PC-3 (cell line): ENCODE results near the gene ARHGEF6. TPM values are rescaled to one million over a fixed set of nuclear protein-coding genes. Genes with fewer than 3 reads are reported as not detected.

Source experiments
- ATAC-seq: fragments of 200-7000 bp; cut with Tn5 transposase; 2 replicates; pipeline ENCODE4 v1.9.1; 2020; ENCODE audit warnings: mild to moderate bottlenecking, moderate library complexity
- BruUV-seq: library from RNA; stranded (reverse); fragments of 400-500 nt; replicated peaks from 2 replicates; lab custom pipeline; 2021; lab: Mats Ljungman, UMichigan
- CTCF ChIA-PET: fragments of 300-600 bp; sonication (Branson Sonifier 250); formaldehyde crosslinking; loops from one replicate; lab custom pipeline; 2022; ENCODE audit warnings: antibody characterized with exemption; lab: Charles Lee
- POLR2A ChIA-PET: fragments of 300-600 bp; sonication (Branson Sonifier 250); formaldehyde crosslinking; loops from one replicate; lab custom pipeline; 2022; ENCODE audit warnings: antibody characterized with exemption; ENCODE audit not compliant: unreplicated experiment; lab: Charles Lee
- DNase-seq: peaks from one replicate; pipeline ENCODE4 v3.0.0-alpha.2; 2015
- H2AFZ ChIP-seq: fragments of 300-600 bp; sonication (generic); 2 replicates; pipeline ENCODE4 v1.6.0; 2016; ENCODE audit warnings: antibody characterized with exemption, low read length
- H3F3A ChIP-seq: fragments of 300-600 bp; sonication (generic); one replicate; pipeline ENCODE4 v1.6.0; 2017; ENCODE audit warnings: antibody characterized with exemption, low read length, control low read depth, mild to moderate bottlenecking; ENCODE audit not compliant: unreplicated experiment
- H3K27ac ChIP-seq: fragments of 300-600 bp; sonication (generic); 2 replicates; pipeline ENCODE4 v1.5.1; 2016; ENCODE audit warnings: mild to moderate bottlenecking, low read length
- H3K27me3 ChIP-seq: fragments of 300-600 bp; sonication (generic); 2 replicates; pipeline ENCODE4 v1.6.1; 2016; ENCODE audit warnings: low read length, mixed read lengths
- H3K36me3 ChIP-seq: fragments of 300-600 bp; sonication (generic); 2 replicates; pipeline ENCODE4 v1.6.1; 2016; ENCODE audit warnings: low read depth, mixed run types, low read length, mixed read lengths
- H3K4me1 ChIP-seq: fragments of 300-600 bp; sonication (generic); 2 replicates; pipeline ENCODE4 v1.5.1; 2016; ENCODE audit warnings: low read length; ENCODE audit not compliant: insufficient read depth
- H3K4me2 ChIP-seq: fragments of 300-600 bp; sonication (generic); 2 replicates; pipeline ENCODE4 v1.6.0; 2016; ENCODE audit warnings: low read length
- H3K4me3 ChIP-seq: fragments of 300-600 bp; sonication (generic); 2 replicates; pipeline ENCODE4 v1.5.1; 2016; ENCODE audit warnings: mild to moderate bottlenecking, low read length, mixed read lengths
- H3K79me2 ChIP-seq: fragments of 300-600 bp; sonication (generic); 2 replicates; pipeline ENCODE4 v1.6.1; 2017; ENCODE audit warnings: low read length, mixed read lengths
- H3K9ac ChIP-seq: fragments of 300-600 bp; sonication (generic); 2 replicates; pipeline ENCODE4 v1.6.0; 2016; ENCODE audit warnings: mild to moderate bottlenecking, low read length
- H3K9me2 ChIP-seq: fragments of 300-600 bp; sonication (generic); replicated peaks from 2 replicates; pipeline ENCODE4 v1.6.1; 2016; ENCODE audit warnings: mixed run types, low read length, mixed read lengths
- H3K9me3 ChIP-seq: fragments of 300-600 bp; sonication (generic); 2 replicates; pipeline ENCODE4 v1.6.1; 2016; ENCODE audit warnings: low read length, mixed read lengths
- H4K20me1 ChIP-seq: fragments of 300-600 bp; sonication (generic); 2 replicates; pipeline ENCODE4 v1.6.1; 2016; ENCODE audit warnings: low read length, mixed read lengths
- EZH2 ChIP-seq: fragments of 300-600 bp; sonication (generic); IDR thresholded peaks from one replicate; pipeline ENCODE4 v1.6.1; 2017; ENCODE audit warnings: antibody characterized with exemption, mild to moderate bottlenecking, low read length; ENCODE audit not compliant: unreplicated experiment
- EZH2phosphoT487 ChIP-seq: fragments of 300-600 bp; sonication (generic); IDR thresholded peaks from 2 replicates; pipeline ENCODE4 v1.6.1; 2018; ENCODE audit warnings: mild to moderate bottlenecking, antibody characterized with exemption, low read length, borderline replicate concordance
- intact Hi-C: fragments of 100-400 bp; cut with micrococcal nuclease; formaldehyde crosslinking; loops from 2 replicates; pipeline ENCODE4 v1.9.0; 2023
- total RNA-seq: library from RNA; depleted of rRNA; stranded (reverse); fragments of >200 nt; gene quantifications from 2 replicates; pipeline ENCODE4 v1.2.3, GENCODE V29; 2014
- TF ChIP-seq, protein P1 (sequence below): fragments of 300-600 bp; sonication (generic); conservative IDR thresholded peaks from 2 replicates; pipeline ENCODE4 v1.5.1; 2017; ENCODE audit warnings: antibody characterized with exemption, low read depth, mild to moderate bottlenecking, low read length

The ARHGEF6 gene
- total RNA-seq, 1 experiment from 2014 or later: 3.3 TPM

DNA sequence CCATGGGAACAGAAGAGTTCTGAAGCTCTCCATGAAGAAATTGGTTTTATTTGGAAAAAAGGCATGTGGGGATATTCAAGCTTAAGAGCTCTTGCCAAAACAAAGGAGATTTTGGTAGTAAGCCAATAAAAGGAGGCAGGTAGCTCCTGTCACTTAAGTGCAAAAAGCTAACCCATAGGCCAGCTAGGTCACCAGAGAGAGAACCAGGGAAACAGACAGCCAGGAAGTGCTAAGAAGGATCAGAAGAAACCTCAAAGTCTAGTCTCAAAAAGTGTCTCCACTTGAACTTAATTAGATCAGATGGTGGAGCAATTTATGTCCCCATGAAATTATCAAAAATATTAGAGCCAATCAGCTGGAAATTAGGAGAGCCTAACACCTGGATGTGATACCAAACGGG, 83.6 kb downstream of the ARHGEF6 start:
- Histone ChIP-seq H3K9ac (no peak overlapping the region), H3K4me2 (no peak overlapping the region), H3K4me3 (no peak overlapping the region), H3K27me3 (no peaks in the 10 kb centered on the region), H3F3A (no peaks in the 10 kb centered on the region), H3K9me2 (no peaks in the 10 kb centered on the region), H3K79me2 (no peaks in the 10 kb centered on the region), H4K20me1 (no peaks in the 10 kb centered on the region), H2AFZ (no peak overlapping the region), H3K4me1 (peaks cover 7% of the 10 kb centered on the region), H3K9me3 (no peaks in the 10 kb centered on the region), H3K27ac (no peak overlapping the region), H3K36me3 (no peaks in the 10 kb centered on the region)
- ATAC-seq (no peak), DNase-seq (no peak)
- POLR2A ChIA-PET: no interaction called here
- BruUV-seq: no TSS peak
- TF ChIP-seq EZH2phosphoT487: no peak
- TF ChIP-seq, protein P1, sequence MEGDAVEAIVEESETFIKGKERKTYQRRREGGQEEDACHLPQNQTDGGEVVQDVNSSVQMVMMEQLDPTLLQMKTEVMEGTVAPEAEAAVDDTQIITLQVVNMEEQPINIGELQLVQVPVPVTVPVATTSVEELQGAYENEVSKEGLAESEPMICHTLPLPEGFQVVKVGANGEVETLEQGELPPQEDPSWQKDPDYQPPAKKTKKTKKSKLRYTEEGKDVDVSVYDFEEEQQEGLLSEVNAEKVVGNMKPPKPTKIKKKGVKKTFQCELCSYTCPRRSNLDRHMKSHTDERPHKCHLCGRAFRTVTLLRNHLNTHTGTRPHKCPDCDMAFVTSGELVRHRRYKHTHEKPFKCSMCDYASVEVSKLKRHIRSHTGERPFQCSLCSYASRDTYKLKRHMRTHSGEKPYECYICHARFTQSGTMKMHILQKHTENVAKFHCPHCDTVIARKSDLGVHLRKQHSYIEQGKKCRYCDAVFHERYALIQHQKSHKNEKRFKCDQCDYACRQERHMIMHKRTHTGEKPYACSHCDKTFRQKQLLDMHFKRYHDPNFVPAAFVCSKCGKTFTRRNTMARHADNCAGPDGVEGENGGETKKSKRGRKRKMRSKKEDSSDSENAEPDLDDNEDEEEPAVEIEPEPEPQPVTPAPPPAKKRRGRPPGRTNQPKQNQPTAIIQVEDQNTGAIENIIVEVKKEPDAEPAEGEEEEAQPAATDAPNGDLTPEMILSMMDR: no peak
- TF ChIP-seq EZH2: no peak
- CTCF ChIA-PET: interaction anchor here (0.6 to 0.7 kb wide), 2 partner anchors 122 to 205 kb away, joined by 3 to 4 read pairs; no protein-coding TSS in a partner anchor
- intact Hi-C loops: loop anchor here (10.0 kb wide), 1 partner anchor 432 kb away; no protein-coding TSS in a partner anchor

DNA sequence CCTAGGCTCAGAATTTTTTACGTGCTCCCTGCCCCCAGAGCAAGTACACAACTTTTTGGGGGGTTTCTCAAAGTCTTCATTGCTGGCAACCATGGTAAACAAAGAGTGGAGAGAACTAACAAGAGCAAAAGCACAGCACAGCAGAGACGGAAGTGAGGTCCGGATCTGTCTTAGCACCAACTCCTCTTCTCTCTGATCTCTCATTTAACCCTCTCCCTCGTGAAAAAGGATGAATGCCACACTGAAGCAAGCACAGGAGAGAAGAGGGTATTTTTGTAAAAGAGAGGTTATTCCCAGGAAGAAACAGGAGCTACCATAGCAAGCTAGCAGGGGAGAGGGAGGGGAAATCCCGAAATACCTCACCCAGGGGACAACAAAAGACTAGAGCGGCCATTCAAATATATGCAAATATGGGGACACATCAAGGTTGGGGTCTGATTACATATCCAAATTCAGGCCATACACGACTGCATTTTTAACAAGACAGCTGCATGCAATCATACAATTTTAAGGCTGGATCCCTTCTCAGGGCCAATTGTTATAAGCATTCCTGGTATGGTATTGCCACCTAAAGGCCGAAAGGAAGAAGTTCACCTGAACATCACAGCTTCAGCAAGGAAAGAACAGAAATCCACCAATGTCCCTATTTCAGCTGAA, 86.2 kb downstream of the ARHGEF6 start:
- no peaks in the 10 kb centered on the region for H3K9me3 ChIP-seq
- no peaks in the 10 kb centered on the region for H4K20me1 ChIP-seq
- no peaks in the 10 kb centered on the region for H3K9me2 ChIP-seq
- H3K27ac ChIP-seq: no peak overlapping the region
- BruUV-seq: no TSS peak
- no peaks in the 10 kb centered on the region for H3K36me3 ChIP-seq
- TF ChIP-seq, protein P1: peak; percentile 85
- no peak for TF ChIP-seq EZH2
- DNase-seq (peak; percentile 64), ATAC-seq (0 out of 2 replicates have a peak, but pooled peaks have one; percentile 30)
- H2AFZ ChIP-seq: no peak overlapping the region
- POLR2A ChIA-PET: no interaction called here
- no peaks in the 10 kb centered on the region for H3K79me2 ChIP-seq
- no peaks in the 10 kb centered on the region for H3K27me3 ChIP-seq
- H3F3A ChIP-seq: no peaks in the 10 kb centered on the region
- intact Hi-C loops: loop anchor here (1.0 to 10.0 kb wide), 7 partner anchors 86 to 667 kb away; partner anchors contain the start of gene HTATSF1
- no peak overlapping the region for H3K4me2 ChIP-seq
- no peak overlapping the region for H3K4me3 ChIP-seq
- no peak overlapping the region for H3K9ac ChIP-seq
- CTCF ChIA-PET: interaction anchor here (0.5 to 1.3 kb wide), 6 partner anchors 86 to 1151 kb away, joined by 3 to 12 read pairs (median 4); no protein-coding TSS in a partner anchor
- H3K4me1 ChIP-seq: peaks cover 22% of the 10 kb centered on the region

DNA sequence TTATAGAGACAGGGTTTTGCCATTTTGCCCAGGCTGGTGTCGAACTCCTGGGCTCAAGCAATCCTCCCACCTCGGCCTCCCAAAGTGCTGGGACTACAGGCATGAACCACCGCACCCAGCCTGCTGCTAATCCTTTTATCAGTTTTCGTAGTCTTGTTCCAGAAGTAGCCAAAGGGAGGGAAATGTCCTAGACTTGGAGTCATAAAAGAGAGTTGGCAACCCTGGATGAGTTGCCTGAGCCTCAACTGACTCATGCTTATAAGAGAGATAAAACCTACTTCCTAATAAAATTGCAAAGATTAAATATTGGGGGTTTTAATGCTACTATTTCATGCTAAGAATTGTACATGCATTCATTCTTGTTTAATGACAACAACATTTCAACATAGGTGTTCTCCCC, 88.5 kb downstream of the ARHGEF6 start:
- Histone ChIP-seq H3K27me3 (no peaks in the 10 kb centered on the region), H3K4me2 (peak overlapping the region; percentile 67), H4K20me1 (no peaks in the 10 kb centered on the region), H3K9me2 (no peaks in the 10 kb centered on the region), H2AFZ (no peak overlapping the region), H3K4me1 (peaks cover 22% of the 10 kb centered on the region), H3K79me2 (no peaks in the 10 kb centered on the region), H3K9me3 (no peaks in the 10 kb centered on the region), H3K4me3 (no peak overlapping the region), H3K9ac (no peak overlapping the region), H3K36me3 (no peaks in the 10 kb centered on the region), H3K27ac (peak overlapping the region; percentile 65), H3F3A (no peaks in the 10 kb centered on the region)
- CTCF ChIA-PET: no interaction called here
- ATAC-seq: peak; percentile 58
- BruUV-seq: no TSS peak
- DNase-seq: peak; percentile 64
- POLR2A ChIA-PET: no interaction called here
- TF ChIP-seq, protein P1: no peak
- TF ChIP-seq EZH2phosphoT487 (no peak), EZH2 (no peak)
- intact Hi-C loops: loop anchor here (5.0 to 10.0 kb wide), 3 partner anchors 175 to 665 kb away; no protein-coding TSS in a partner anchor
